Measurements from ENCODE around the gene TYK2.

The TYK2 gene

GRCh38 chr19:10380313-10381102, at the start of gene TYK2:
TYK2 (minus strand) TSS chr19:10380572; CDS start chr19:10378406, 2,166 bp downstream.
- H3K27ac ChIP-seq (ENCODE audit: poor library complexity, severe bottlenecking) = peak within 1 kb of the TSS; percentile 38
- H3K9me3 ChIP-seq (ENCODE audit: severe bottlenecking) = no peaks in the 10 kb centered on the region
- DNase-seq (ENCODE audit: low spot score) (peak; percentile 96), ATAC-seq (ENCODE audit: low read depth) (peak; percentile 97)
- TF ChIP-seq, protein P1, sequence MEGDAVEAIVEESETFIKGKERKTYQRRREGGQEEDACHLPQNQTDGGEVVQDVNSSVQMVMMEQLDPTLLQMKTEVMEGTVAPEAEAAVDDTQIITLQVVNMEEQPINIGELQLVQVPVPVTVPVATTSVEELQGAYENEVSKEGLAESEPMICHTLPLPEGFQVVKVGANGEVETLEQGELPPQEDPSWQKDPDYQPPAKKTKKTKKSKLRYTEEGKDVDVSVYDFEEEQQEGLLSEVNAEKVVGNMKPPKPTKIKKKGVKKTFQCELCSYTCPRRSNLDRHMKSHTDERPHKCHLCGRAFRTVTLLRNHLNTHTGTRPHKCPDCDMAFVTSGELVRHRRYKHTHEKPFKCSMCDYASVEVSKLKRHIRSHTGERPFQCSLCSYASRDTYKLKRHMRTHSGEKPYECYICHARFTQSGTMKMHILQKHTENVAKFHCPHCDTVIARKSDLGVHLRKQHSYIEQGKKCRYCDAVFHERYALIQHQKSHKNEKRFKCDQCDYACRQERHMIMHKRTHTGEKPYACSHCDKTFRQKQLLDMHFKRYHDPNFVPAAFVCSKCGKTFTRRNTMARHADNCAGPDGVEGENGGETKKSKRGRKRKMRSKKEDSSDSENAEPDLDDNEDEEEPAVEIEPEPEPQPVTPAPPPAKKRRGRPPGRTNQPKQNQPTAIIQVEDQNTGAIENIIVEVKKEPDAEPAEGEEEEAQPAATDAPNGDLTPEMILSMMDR (IDR thresholded peaks at IDR 0.05; ENCODE audit: poor library complexity, severe bottlenecking) = no peak
- H3K36me3 ChIP-seq (ENCODE audit: low read depth) = peaks cover 21% of the 10 kb centered on the region
- peaks cover 5% of the 10 kb centered on the region for H3K4me1 ChIP-seq (ENCODE audit: insufficient read depth, poor library complexity, severe bottlenecking)
- H3K27me3 ChIP-seq (ENCODE audit: insufficient read depth, poor library complexity, severe bottlenecking) = no peaks in the 10 kb centered on the region
- H3K4me3 ChIP-seq (ENCODE audit: severe bottlenecking) = peak within 1 kb of the TSS; percentile 85

GRCh38 chr19:10428996-10429381, 48.6 kb upstream of the TYK2 start:
- H3K27me3 ChIP-seq (ENCODE audit: insufficient read depth, poor library complexity, severe bottlenecking) = peaks cover 39% of the 10 kb centered on the region
- no peak overlapping the region for H3K27ac ChIP-seq (ENCODE audit: poor library complexity, severe bottlenecking)
- TF ChIP-seq, protein P1 (IDR thresholded peaks at IDR 0.05; ENCODE audit: poor library complexity, severe bottlenecking) = no peak

GRCh38 chr19:10427169-10427568, 46.8 kb upstream of the TYK2 start:
- no peak for DNase-seq (ENCODE audit: low spot score)
- no peak overlapping the region for H3K4me3 ChIP-seq (ENCODE audit: severe bottlenecking)
- H3K9me3 ChIP-seq (ENCODE audit: severe bottlenecking) = no peaks in the 10 kb centered on the region
- H3K4me1 ChIP-seq (ENCODE audit: insufficient read depth, poor library complexity, severe bottlenecking) = no peaks in the 10 kb centered on the region
- no peaks in the 10 kb centered on the region for H3K36me3 ChIP-seq (ENCODE audit: low read depth)
- TF ChIP-seq, protein P1 (IDR thresholded peaks at IDR 0.05; ENCODE audit: poor library complexity, severe bottlenecking) = no peak
- peaks cover 53% of the 10 kb centered on the region for H3K27me3 ChIP-seq (ENCODE audit: insufficient read depth, poor library complexity, severe bottlenecking)
- H3K27ac ChIP-seq (ENCODE audit: poor library complexity, severe bottlenecking) = no peak overlapping the region
- no peak for ATAC-seq (ENCODE audit: low read depth)

More at GRCh38 chr19:10428996-10429381, 48.6 kb upstream of the TYK2 start:
- Histone ChIP-seq H3K4me1 (ENCODE audit: insufficient read depth, poor library complexity, severe bottlenecking) (no peaks in the 10 kb centered on the region), H3K36me3 (ENCODE audit: low read depth) (no peaks in the 10 kb centered on the region), H3K9me3 (ENCODE audit: severe bottlenecking) (no peaks in the 10 kb centered on the region), H3K4me3 (ENCODE audit: severe bottlenecking) (no peak overlapping the region)
- no peak for DNase-seq (ENCODE audit: low spot score)
- no peak for ATAC-seq (ENCODE audit: low read depth)

GRCh38 chr19:10424011-10424637, 43.8 kb upstream of the TYK2 start:
- H3K4me1 ChIP-seq (ENCODE audit: insufficient read depth, poor library complexity, severe bottlenecking) = no peaks in the 10 kb centered on the region
- H3K4me3 ChIP-seq (ENCODE audit: severe bottlenecking) = peak overlapping the region; percentile 17
- no peaks in the 10 kb centered on the region for H3K9me3 ChIP-seq (ENCODE audit: severe bottlenecking)
- ATAC-seq (ENCODE audit: low read depth) (peak; percentile 85), DNase-seq (ENCODE audit: low spot score) (no peak)
- H3K36me3 ChIP-seq (ENCODE audit: low read depth) = no peaks in the 10 kb centered on the region
- H3K27ac ChIP-seq (ENCODE audit: poor library complexity, severe bottlenecking) = no peak overlapping the region
- peaks cover 59% of the 10 kb centered on the region for H3K27me3 ChIP-seq (ENCODE audit: insufficient read depth, poor library complexity, severe bottlenecking)
- TF ChIP-seq, protein P1 (IDR thresholded peaks at IDR 0.05; ENCODE audit: poor library complexity, severe bottlenecking) = peak; percentile 93

Data from RWPE2 (cell line).